OCI-M1 (cell line): Measurements from ENCODE around the gene CERT1.

Experiments used
- DNase-seq: peaks from one replicate; lab custom pipeline; 2025; lab: John Stamatoyannopoulos, UW

Gene CERT1

DNA sequence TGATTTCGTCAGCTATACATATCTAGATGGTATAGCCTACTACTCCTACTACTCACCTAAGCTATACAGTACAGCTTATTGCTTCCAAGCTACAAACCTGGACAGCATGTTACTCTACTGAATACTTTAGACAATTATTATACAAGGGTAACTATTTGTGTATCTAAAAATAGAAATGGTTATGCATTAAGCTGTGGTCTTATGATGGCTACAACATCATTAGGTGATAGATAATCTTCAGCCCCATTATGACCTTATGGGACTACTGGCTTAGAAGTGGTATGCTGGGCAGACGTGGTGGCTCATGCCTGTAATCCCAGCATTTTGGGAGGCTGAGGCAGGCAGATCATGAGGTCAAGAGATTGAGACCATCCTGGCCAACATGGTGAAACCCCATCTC, 40.2 kb downstream of the CERT1 start:
- DNase-seq, result no peak

GRCh38 chr5:75469017-75469416, 42.4 kb downstream of the CERT1 start:
- DNase-seq, result no peak

DNA sequence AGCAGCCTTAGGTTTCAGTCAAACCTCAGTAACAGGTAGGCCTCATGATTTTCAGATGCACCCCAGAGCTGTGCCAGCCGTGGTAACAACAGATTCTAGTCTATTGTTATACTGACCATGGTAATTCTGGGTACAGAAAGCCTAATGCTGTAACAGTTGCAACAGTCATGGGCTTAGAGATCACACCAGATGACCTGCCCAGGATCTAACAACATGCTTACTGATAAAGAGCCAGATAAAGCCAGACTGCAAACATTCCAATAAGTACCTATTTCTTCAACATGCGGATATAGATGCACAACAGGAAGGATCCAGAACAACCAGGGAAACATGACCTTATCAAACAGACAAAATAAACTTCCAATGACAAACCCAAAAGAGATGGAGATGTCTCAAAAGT, 42.8 kb downstream of the CERT1 start:
- DNase-seq, result no peak

GRCh38 chr5:75466006-75466716, 45.3 kb downstream of the CERT1 start:
- peak; percentile 10 for DNase-seq

- DNase-seq, result no peak
Measured at GRCh38 chr5:75465480-75465879, 45.9 kb downstream of the CERT1 start.

DNA sequence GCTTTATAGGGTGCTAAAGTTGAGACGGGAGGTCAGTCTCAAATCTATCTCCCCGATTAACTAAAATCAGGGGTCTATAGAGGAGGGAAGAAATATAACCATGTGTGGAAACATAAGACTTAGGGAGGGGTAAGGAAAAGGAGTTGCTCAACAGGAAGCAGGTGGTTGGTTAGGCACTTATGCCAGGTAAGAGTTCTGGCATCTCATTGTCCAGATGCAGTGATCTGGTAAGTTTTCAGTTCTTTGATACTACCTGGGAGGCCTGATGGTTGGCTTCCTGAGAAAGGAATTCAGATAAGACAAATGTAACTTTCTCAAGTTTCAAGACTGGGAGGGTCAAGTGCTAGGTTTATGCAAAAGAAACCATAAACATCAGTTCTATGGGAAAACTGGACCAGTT, 47.7 kb downstream of the CERT1 start:
- no peak for DNase-seq

DNA sequence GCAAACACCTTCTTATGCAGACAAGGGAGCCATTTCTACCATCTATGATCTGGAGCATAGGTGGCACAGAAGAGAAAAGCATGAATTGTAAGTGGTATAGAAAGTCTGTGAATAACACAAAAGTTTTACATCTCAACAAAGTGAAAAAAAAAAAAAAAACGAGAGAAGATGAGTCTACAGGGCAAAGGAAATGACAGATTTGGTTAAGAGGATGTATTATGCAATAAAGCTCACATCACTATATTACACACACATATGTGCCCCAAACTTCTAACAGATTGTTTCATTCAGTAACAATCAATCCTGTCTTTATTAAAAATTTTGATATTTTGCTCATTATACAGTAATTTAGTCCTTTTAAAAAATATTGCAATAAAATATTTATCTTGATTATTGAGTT, 49.8 kb downstream of the CERT1 start:
- DNase-seq, result no peak

DNA sequence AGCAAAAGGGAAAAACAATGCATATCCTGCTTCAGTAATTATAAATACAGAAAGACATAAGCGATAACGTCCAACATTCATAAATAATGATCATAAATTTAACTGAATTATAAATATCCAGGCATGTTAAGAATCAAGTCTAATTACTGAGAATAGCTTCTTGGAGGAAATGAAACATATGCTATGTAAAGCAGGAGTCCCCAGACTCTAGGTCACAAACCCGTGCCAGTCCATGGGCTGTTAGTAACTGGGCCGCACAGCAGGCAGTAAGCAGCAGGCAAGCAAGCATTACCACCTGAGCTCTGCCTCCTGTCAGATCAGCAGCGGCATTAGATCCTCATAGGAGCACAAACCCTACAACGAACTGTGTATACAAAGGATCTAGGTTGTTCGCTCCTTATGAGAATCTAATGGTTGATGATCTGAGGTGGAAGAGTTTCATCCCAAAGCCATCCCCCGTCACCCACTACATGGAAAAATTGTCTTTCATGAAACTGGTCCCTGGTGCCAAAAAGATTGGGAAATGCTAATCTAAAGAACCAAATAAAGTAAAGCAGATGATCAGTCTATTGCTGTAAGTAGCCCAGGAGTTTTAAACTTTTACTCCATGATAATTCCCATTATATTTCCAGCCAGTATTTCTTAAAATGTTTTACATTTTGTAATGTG, 50.4 kb downstream of the CERT1 start:
- DNase-seq, result no peak

DNA sequence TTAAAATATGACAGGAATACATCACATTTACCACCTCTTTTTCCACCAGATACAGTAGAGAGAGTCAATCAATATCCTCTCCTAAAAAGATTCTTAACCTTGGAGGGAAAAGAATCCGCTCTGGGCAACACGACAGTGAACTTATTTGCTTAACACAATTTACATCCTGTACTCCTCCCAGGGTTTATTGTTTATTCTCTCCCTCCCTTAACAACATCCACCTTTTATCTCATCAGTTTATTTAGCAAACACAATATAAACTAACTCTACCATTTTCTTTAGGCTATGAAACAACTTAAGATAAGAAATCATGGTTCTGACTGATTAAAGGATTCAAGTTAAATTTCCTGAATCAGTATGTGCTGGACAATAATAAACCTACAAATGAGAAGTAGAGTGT, 50.9 kb downstream of the CERT1 start:
- DNase-seq, result no peak

DNA sequence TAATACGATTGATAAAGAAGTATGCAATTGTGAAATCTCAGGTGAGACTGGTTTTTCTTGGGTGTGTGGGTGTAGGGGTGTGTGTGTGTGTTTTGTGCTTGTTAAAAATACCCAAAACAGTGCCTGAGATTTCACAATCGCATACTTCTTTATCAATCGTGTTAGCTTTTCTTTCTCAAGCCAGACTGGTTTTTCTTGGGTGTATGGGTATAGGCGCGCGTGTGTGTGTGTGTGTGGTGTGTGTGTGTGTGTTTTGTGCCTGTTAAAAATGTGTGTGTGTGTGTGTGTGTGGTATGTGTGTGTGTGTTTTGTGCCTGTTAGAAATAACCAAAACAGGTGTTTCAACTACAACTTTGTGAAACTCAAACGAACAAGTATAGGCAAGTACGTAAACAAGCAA, 53.7 kb downstream of the CERT1 start:
- no peak for DNase-seq

DNA sequence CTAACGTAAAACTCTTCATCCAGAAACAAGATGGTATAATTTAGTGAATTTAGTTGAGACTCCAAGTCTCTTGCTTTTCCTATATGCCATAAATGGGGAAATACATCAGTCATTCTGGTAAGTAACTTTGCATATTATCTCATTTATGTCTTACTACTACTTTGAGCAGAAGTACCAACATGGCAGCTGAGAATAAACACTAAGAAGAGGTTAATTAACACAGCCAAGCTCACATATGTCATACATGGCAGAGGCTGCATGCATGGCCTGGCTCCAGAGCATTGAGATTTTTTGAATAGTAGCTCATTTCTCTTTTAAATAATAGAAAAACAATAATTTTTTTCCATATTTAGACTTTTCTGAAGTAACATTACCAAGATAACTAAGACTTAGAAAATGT, 54.3 kb downstream of the CERT1 start:
- no peak for DNase-seq

- DNase-seq, result no peak
Measured at GRCh38 chr5:75450069-75450468, 61.4 kb downstream of the CERT1 start.

DNA sequence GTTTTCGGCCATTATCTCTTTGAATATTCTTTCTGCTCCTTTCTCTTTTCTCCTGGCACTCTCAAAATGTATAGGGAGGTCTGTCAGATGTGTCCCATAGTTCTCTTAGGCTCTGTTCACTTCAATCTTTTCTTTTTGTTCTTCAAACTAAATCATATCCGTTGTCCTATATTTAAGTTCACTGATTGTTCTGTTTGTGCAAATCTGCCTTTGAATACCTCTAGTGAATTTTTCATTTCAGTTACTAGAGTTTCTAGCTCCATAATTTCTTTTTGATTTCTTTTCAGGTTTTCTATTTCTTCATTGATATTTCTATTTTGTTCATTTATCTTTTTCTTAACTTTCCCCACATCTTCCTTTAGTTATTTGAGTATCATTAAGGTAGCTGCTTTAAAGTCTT, 65.4 kb downstream of the CERT1 start:
- no peak for DNase-seq

- DNase-seq, result no peak
Measured at GRCh38 chr5:75441560-75441959, 69.9 kb downstream of the CERT1 start.

- no peak for DNase-seq
Measured at GRCh38 chr5:75439276-75439675, 72.2 kb downstream of the CERT1 start.

DNA sequence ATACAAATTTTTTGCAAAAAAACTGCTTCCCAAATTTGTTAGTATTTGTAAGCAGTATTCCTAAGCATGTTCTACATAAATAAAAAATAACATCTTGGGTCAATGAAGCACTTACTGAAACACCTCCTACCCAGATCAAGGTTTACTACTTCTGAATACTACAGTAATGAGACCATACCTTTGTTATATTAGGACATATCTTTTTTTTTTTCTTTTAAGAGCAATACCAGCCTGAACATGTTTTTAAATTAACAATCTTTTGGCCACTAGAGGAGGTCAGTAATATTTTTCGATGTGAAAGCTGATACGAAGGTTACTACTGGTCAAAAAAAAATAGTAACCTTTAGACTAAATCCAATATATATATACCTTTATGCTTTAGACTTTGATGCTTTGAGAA, 72.7 kb downstream of the CERT1 start:
- no peak for DNase-seq

GRCh38 chr5:75435096-75435495, 76.3 kb downstream of the CERT1 start:
- no peak for DNase-seq

GRCh38 chr5:75433814-75434506, 77.5 kb downstream of the CERT1 start:
- DNase-seq, result peak; percentile 26

DNA sequence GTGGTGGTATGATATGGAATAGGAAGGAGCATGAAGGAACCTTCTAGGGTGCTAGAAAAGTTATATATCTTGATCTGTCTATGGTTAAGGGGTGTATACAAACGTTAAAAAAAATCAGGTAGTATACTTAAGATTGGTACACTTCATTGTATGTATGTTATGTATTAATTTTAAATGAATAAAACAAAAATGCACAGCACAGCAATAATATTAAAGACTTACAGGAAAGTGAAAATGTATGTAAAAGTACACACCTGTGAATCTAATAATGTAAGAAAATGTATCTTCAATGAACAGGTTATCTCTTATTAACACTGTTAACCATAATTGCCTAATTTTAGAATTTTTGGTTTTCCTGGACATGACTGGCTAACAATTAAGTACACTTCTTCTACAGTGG, 97.2 kb downstream of the CERT1 start:
- no peak for DNase-seq

GRCh38 chr5:75412111-75412990, 99.1 kb downstream of the CERT1 start:
- DNase-seq, result peak; percentile 38

DNA sequence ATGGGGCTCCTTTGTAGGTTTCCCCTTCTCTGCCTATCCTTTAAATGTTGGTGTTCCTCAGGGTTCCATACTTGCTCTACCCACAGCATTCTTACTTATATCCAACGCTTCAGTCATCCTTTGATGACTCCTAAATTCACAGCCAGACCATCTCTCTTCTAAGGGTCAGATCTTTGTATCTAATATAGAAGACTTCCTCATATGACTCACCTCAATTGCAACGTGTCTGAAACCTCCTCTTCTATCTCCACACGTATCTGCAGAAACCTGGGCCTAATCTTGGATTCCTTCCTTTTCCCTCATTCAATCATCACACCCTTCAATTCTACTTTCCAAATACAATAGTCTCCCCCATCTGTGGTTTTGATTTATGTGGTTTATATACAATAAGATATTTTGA, 106.1 kb downstream of the CERT1 start:
- peak; percentile 8 for DNase-seq

DNA sequence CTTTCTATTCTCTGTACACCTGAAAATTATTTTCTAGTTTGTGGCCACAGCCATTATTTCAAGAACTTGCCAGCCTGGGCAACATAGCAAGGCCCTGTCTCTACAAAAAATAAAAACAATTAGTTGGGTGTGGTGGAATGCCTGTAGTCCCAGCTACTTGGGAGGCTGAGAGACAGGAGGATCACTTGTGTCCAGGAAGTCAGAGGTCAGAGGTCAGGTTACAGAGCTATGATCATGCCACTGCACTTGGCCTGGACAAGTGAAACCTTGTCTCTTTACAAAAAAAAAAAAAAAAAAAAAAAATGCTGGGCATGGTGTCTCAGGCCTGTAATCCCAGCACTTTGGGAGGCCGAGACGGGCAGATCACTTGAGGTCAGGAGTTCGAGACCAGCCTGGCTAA, 116.2 kb downstream of the CERT1 start:
- DNase-seq, result no peak
